ENCODE results near the gene PIEZO1.

PIEZO1 gene

DNA sequence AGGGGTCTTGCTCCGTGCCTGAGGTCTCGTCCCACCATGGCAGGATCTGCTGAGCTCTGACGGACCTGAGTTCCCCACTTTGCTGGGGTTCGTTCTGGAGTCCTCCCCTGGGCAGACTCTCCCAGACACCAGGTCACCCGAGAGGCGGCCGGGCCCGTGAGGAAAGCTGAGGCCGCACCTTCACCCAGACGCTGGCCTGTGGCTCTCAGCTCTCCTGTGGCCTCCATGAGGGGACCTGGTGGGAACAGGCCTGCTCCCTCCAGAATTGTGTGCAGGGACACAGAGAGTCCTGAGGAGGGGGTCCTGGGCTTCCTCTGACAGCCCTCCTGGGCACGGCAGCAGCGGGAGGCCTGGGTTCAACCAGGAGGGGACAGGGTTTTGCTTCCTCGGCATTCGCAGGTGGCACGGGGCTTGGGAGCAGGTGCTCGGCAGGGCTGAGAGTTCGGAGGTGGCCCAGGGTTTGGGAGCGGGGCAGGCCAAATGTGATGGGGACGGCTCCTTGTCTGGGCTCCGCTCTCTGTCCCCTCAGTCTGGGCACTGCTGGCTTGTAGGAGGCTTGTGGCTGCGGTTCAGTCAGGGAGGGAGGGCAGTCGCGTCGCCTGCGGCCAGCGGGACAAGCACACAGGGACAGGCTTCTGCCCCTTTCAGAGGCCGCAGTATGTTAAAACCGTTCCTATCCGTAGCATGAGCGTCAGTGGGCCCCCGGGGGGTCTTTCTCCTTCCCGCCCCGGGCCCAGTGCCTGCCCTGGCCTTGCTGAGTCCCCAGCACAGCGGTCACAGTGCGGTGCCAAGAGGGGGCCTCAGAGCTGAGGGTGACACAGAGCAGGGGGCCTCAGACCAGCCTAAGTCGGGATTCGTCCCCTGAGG lies 90.6 kb downstream of the PIEZO1 start:
- Histone ChIP-seq H3K4me3 (ENCODE audit: low read length) (no peak overlapping the region), H3K27me3 (ENCODE audit: control insufficient read depth, insufficient read depth, low read length) (no peaks in the 10 kb centered on the region), H3K27ac (ENCODE audit: low read depth, low read length) (no peak overlapping the region), H3K9ac (ENCODE audit: low read length) (no peak overlapping the region), H3K4me1 (ENCODE audit: control insufficient read depth, insufficient read depth, low read length) (no peaks in the 10 kb centered on the region), H3K36me3 (ENCODE audit: control insufficient read depth, insufficient read depth, low read length) (peaks cover 18% of the 10 kb centered on the region)

DNA sequence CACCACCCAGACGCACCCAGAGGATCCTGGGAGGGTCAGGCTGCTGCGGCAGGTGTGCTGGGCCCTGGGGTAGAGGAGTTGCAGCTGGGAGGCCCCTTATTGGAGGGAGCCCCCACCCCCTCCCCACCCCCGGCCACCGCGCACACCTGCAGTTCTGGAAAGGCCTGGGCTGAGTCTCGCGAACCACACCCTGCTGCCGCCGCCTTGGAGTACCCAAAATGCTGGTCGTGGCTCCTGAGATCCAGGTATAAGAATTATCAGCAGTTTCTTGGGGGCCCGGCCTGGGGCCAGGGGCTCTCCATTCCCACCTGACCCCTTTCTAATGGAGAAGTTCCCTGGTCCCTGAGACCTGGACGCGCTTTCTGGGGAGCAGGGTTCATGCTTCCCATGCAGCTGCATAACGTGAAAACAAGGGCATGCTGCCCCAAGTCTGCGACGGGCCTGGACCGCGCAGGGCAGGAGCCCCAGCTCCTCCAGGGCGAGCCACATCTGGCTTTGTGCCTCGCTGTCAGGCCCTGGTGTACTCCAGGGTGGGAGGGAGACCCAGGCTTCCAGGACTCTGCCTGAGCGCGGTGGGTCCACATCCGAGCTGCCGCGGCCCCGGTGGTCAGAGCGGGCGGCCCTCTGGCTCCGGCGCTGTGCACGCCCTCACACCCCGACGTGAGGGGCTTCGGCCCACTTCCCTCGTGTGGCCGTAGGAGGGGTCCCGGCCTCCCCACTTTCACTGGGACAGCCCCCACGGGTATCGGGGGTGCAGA lies 91.4 kb downstream of the PIEZO1 start:
- H3K4me3 ChIP-seq (ENCODE audit: low read length), result no peak overlapping the region
- no peak overlapping the region for H3K27ac ChIP-seq (ENCODE audit: low read depth, low read length)
- H3K4me1 ChIP-seq (ENCODE audit: control insufficient read depth, insufficient read depth, low read length), result no peaks in the 10 kb centered on the region
- H3K27me3 ChIP-seq (ENCODE audit: control insufficient read depth, insufficient read depth, low read length), result peaks cover 3% of the 10 kb centered on the region
- H3K36me3 ChIP-seq (ENCODE audit: control insufficient read depth, insufficient read depth, low read length), result peaks cover 11% of the 10 kb centered on the region
- H3K9ac ChIP-seq (ENCODE audit: low read length), result no peak overlapping the region

DNA sequence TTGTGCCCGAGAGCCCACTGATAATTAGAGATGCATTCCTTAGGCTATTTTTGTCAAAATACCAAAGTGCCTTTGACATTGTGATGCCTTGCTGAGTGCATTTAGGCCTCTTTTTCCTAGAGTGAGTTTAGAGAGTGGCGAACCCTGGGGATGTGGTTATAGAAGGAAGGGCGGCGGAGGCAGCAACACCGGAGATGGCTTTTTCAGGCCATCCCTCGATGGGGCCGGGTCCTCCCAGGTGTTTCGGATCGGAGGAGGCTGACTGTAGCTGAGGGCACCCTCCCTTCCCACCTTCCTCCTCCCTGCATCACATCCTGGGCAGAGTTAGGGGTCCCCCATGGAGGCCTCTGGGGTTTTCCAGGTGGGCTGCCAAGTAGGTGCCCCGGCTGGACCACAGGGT lies 92.2 kb downstream of the PIEZO1 start:
- Histone ChIP-seq H3K4me3 (ENCODE audit: low read length) (no peak overlapping the region), H3K27ac (ENCODE audit: low read depth, low read length) (no peak overlapping the region)

GRCh38 chr16:88691924-88692560 lies 93.0 kb downstream of the PIEZO1 start:
- no peak overlapping the region for H3K27ac ChIP-seq (ENCODE audit: low read depth, low read length)
- H3K9ac ChIP-seq (ENCODE audit: low read length), result no peak overlapping the region
- no peaks in the 10 kb centered on the region for H3K4me1 ChIP-seq (ENCODE audit: control insufficient read depth, insufficient read depth, low read length)
- H3K4me3 ChIP-seq (ENCODE audit: low read length), result no peak overlapping the region
- H3K36me3 ChIP-seq (ENCODE audit: control insufficient read depth, insufficient read depth, low read length), result no peaks in the 10 kb centered on the region
- peaks cover 9% of the 10 kb centered on the region for H3K27me3 ChIP-seq (ENCODE audit: control insufficient read depth, insufficient read depth, low read length)

More for the DNA sequence above, 92.2 kb downstream of the PIEZO1 start:
- Histone ChIP-seq H3K27me3 (ENCODE audit: control insufficient read depth, insufficient read depth, low read length) (peaks cover 9% of the 10 kb centered on the region), H3K36me3 (ENCODE audit: control insufficient read depth, insufficient read depth, low read length) (peaks cover 6% of the 10 kb centered on the region), H3K9ac (ENCODE audit: low read length) (no peak overlapping the region), H3K4me1 (ENCODE audit: control insufficient read depth, insufficient read depth, low read length) (no peaks in the 10 kb centered on the region)

DNA sequence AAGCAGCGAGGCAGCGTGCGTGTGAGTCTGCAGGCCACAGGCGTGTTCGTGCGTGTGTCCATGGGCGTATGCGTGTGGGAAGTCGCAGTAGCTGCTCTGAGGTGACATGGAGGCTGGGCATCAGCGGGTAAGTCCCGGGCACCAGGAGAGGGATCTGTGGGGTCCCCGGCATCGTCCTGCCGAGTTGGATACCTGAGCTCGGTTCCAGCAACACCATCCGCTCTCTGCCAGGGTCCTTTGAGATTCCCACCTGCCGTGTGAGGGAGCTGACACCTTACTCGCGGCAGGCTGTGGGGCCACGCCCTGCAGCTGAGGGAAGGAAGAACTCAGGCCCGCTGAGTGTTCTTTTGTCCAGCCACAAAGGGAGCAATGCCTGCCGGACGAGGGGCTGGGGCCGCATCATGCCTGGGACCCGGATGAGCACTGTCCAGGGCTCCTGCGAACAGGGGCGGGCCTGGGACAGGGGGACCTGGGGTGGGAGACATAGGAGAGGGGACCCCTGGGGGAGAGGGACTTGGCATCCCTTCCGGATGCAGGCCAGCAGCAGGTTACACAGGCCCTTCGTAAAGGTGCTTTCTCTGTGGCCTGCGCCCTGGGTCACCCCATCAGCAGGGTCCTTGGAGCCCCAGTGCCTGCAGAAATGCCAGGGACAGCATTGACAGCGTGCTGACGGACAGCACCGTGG lies 93.7 kb downstream of the PIEZO1 start:
- Histone ChIP-seq H3K36me3 (ENCODE audit: control insufficient read depth, insufficient read depth, low read length) (no peaks in the 10 kb centered on the region), H3K27me3 (ENCODE audit: control insufficient read depth, insufficient read depth, low read length) (peaks cover 11% of the 10 kb centered on the region), H3K27ac (ENCODE audit: low read depth, low read length) (no peak overlapping the region)

GRCh38 chr16:88690341-88691128 lies 94.5 kb downstream of the PIEZO1 start:
- H3K27me3 ChIP-seq (ENCODE audit: control insufficient read depth, insufficient read depth, low read length), result peaks cover 17% of the 10 kb centered on the region
- no peak overlapping the region for H3K27ac ChIP-seq (ENCODE audit: low read depth, low read length)
- H3K9ac ChIP-seq (ENCODE audit: low read length), result no peak overlapping the region
- no peak overlapping the region for H3K4me3 ChIP-seq (ENCODE audit: low read length)
- no peaks in the 10 kb centered on the region for H3K36me3 ChIP-seq (ENCODE audit: control insufficient read depth, insufficient read depth, low read length)
- no peaks in the 10 kb centered on the region for H3K4me1 ChIP-seq (ENCODE audit: control insufficient read depth, insufficient read depth, low read length)

More for the DNA sequence above, 93.7 kb downstream of the PIEZO1 start:
- Histone ChIP-seq H3K4me3 (ENCODE audit: low read length) (no peak overlapping the region), H3K4me1 (ENCODE audit: control insufficient read depth, insufficient read depth, low read length) (no peaks in the 10 kb centered on the region), H3K9ac (ENCODE audit: low read length) (no peak overlapping the region)

DNA sequence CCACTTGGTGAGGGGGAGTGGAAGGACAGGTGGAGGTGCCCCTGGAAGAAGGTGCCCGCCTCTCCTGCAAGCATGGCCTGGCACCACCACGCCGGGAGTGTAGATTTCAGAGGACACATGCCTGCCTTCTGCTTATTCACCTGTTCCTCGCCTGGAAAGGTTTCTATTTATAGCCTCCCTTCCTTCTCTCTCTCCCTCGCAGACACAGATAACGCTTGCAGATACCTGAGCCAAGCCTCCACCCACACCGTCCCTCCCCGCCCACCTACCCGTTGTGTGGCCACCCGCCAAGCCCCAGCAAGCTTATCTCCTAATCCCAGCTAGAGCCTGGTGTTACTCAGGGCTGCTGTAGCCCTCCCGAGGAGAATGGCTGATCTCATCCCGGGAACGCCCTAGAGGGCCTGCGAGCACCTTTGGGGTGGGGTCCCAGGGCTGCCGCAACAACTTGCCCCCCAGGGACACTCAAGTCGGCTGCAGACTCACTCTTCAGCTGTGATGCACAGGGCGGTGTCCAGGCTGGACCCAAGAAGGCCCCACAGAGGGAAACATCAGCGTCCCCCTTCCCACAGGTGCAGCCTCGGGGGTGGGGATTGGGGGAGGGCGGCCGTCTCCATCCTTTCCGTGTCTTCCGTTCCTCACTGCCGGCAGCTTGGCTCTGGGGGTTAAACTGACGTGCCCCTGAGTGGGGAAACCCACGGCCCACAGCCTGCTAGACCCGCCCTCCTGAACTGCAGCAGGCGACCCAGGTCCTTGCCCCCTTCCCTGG lies 96.8 kb downstream of the PIEZO1 start:
- H3K27ac ChIP-seq (ENCODE audit: low read depth, low read length), result no peak overlapping the region
- peaks cover 21% of the 10 kb centered on the region for H3K27me3 ChIP-seq (ENCODE audit: control insufficient read depth, insufficient read depth, low read length)
- H3K4me1 ChIP-seq (ENCODE audit: control insufficient read depth, insufficient read depth, low read length), result no peaks in the 10 kb centered on the region
- H3K4me3 ChIP-seq (ENCODE audit: low read length), result no peak overlapping the region
- no peak overlapping the region for H3K9ac ChIP-seq (ENCODE audit: low read length)
- H3K36me3 ChIP-seq (ENCODE audit: control insufficient read depth, insufficient read depth, low read length), result no peaks in the 10 kb centered on the region

- Histone ChIP-seq H3K4me1 (ENCODE audit: control insufficient read depth, insufficient read depth, low read length) (no peaks in the 10 kb centered on the region), H3K27me3 (ENCODE audit: control insufficient read depth, insufficient read depth, low read length) (peaks cover 21% of the 10 kb centered on the region), H3K9ac (ENCODE audit: low read length) (no peak overlapping the region), H3K4me3 (ENCODE audit: low read length) (no peak overlapping the region), H3K36me3 (ENCODE audit: control insufficient read depth, insufficient read depth, low read length) (no peaks in the 10 kb centered on the region), H3K27ac (ENCODE audit: low read depth, low read length) (no peak overlapping the region)
These were observed 97.4 kb downstream of the PIEZO1 start for GRCh38 chr16:88687676-88688012.

GRCh38 chr16:88687254-88687576 lies 97.8 kb downstream of the PIEZO1 start:
- Histone ChIP-seq H3K9ac (ENCODE audit: low read length) (no peak overlapping the region), H3K36me3 (ENCODE audit: control insufficient read depth, insufficient read depth, low read length) (no peaks in the 10 kb centered on the region), H3K27ac (ENCODE audit: low read depth, low read length) (no peak overlapping the region), H3K4me1 (ENCODE audit: control insufficient read depth, insufficient read depth, low read length) (no peaks in the 10 kb centered on the region), H3K27me3 (ENCODE audit: control insufficient read depth, insufficient read depth, low read length) (peaks cover 21% of the 10 kb centered on the region), H3K4me3 (ENCODE audit: low read length) (no peak overlapping the region)

GRCh38 chr16:88686439-88687253 lies 98.4 kb downstream of the PIEZO1 start, which contains the start of gene SNAI3:
Gene SNAI3, minus strand, starts transcription at chr16:88686507. Its CDS starts 101 bp downstream, at chr16:88686406.
- Histone ChIP-seq H3K4me1 (ENCODE audit: control insufficient read depth, insufficient read depth, low read length) (no peaks in the 10 kb centered on the region), H3K36me3 (ENCODE audit: control insufficient read depth, insufficient read depth, low read length) (no peaks in the 10 kb centered on the region), H3K27ac (ENCODE audit: low read depth, low read length) (no peak within 1 kb of the TSS), H3K4me3 (ENCODE audit: low read length) (peak within 1 kb of the TSS; percentile 64), H3K27me3 (ENCODE audit: control insufficient read depth, insufficient read depth, low read length) (peaks cover 21% of the 10 kb centered on the region), H3K9ac (ENCODE audit: low read length) (no peak within 1 kb of the TSS)

Measured in rectal smooth muscle tissue (tissue), 1 donor.